ENCODE results near the gene RNF150. TPM values are rescaled to one million over a fixed set of nuclear protein-coding genes. Genes with fewer than 3 reads are reported as not detected.

The RNF150 gene
- polyA plus RNA-seq, 2 of the 4 experiments (the other 2 are of a cell fraction), result 0.21 to 0.34 TPM

- no peak for DNase-seq (ENCODE audit: low read depth in 1 of 2, low spot score in 1 of 2)
These were observed 139.9 kb downstream of the RNF150 start for GRCh38 chr4:140993370-140993769.

GRCh38 chr4:140989944-140990343, 143.3 kb downstream of the RNF150 start:
- Histone ChIP-seq H3K4me2 (no peak overlapping the region), H3K9me3 (no peaks in the 10 kb centered on the region), H3K4me3 (no peak overlapping the region), H3K27ac (no peak overlapping the region), H3K4me1 (no peaks in the 10 kb centered on the region)
- DNase-seq (ENCODE audit: low read depth in 1 of 2, low spot score in 1 of 2) (no peak), ATAC-seq (no peak), FAIRE-seq (no peak)
- TF ChIP-seq CHD4 (IDR thresholded peaks at IDR 0.05; ENCODE audit: borderline replicate concordance) (no peak), ZC3H11A (IDR thresholded peaks at IDR 0.05) (no peak), EHMT2 (IDR thresholded peaks at IDR 0.05; ENCODE audit: low read depth) (no peak), HES2 (IDR thresholded peaks at IDR 0.05) (no peak), EP300 (IDR thresholded peaks at IDR 0.05) (no peak), HDAC2 (IDR thresholded peaks at IDR 0.05) (no peak), HMGXB4 (CRISPR knock-in tag; IDR thresholded peaks at IDR 0.05; ENCODE audit: borderline replicate concordance) (no peak), E2F6 (IDR thresholded peaks at IDR 0.05; ENCODE audit: borderline replicate concordance, low read depth) (no peak), TP53 (CRISPR knock-in tag; IDR thresholded peaks at IDR 0.05) (no peak)
- 39% methylated on average over 3 of the region's 3 CpGs for WGBS (ENCODE audit: missing lambda C conversion rate)
- ChIA-PET CTCF (no interaction called here), POLR2A (no interaction called here)

More at GRCh38 chr4:140993370-140993769, 139.9 kb downstream of the RNF150 start:
- H3K4me3 ChIP-seq, result no peak overlapping the region
- no peak overlapping the region for H3K27ac ChIP-seq
- H3K4me1 ChIP-seq, result no peaks in the 10 kb centered on the region
- CTCF ChIA-PET, result no interaction called here
- no peak for FAIRE-seq
- TF ChIP-seq ZC3H11A (IDR thresholded peaks at IDR 0.05), result no peak
- no peak for TF ChIP-seq JUN (IDR thresholded peaks at IDR 0.05)
- TF ChIP-seq MAFK (IDR thresholded peaks at IDR 0.05; ENCODE audit: partially characterized antibody), result no peak
- TF ChIP-seq GATA3 (IDR thresholded peaks at IDR 0.05; ENCODE audit: borderline replicate concordance), result no peak
- no peak for TF ChIP-seq CHD2 (IDR thresholded peaks at IDR 0.05; ENCODE audit: low read length, partially characterized antibody)
- WGBS (ENCODE audit: missing lambda C conversion rate), result 76% methylated on average over 3 of the region's 4 CpGs
- POLR2A ChIA-PET, result no interaction called here
- no peaks in the 10 kb centered on the region for H3K9me3 ChIP-seq
- no peak for ATAC-seq
- no peak overlapping the region for H3K4me2 ChIP-seq

GRCh38 chr4:140986045-140986444, 147.2 kb downstream of the RNF150 start:
- H3K27ac ChIP-seq, result no peak overlapping the region
- H3K4me2 ChIP-seq, result no peak overlapping the region
- TF ChIP-seq NFE2L2 (conservative IDR thresholded peaks at IDR 0.05; ENCODE audit: low read length), result no peak
- no peak for TF ChIP-seq FOSL2 (IDR thresholded peaks at IDR 0.05)
- no peak for TF ChIP-seq FOSL2 (CRISPR knock-in tag; IDR thresholded peaks at IDR 0.05)
- no peak for TF ChIP-seq ZSCAN20 (CRISPR knock-in tag; IDR thresholded peaks at IDR 0.05)
- no peak for TF ChIP-seq ZC3H11A (IDR thresholded peaks at IDR 0.05)
- TF ChIP-seq HOXB13 (CRISPR knock-in tag; IDR thresholded peaks at IDR 0.05; ENCODE audit: low read depth), result no peak
- no peak for TF ChIP-seq MAX (IDR thresholded peaks at IDR 0.05)
- no peak for TF ChIP-seq CHD4 (IDR thresholded peaks at IDR 0.05; ENCODE audit: borderline replicate concordance)
- TF ChIP-seq CBX2 (IDR thresholded peaks at IDR 0.05; ENCODE audit: borderline replicate concordance, low read depth), result no peak
- TF ChIP-seq RCOR1 (IDR thresholded peaks at IDR 0.05; ENCODE audit: low read depth, low read length), result no peak
- TF ChIP-seq FOSB (CRISPR knock-in tag; IDR thresholded peaks at IDR 0.05), result no peak
- no peak for TF ChIP-seq RFX5 (IDR thresholded peaks at IDR 0.05)
- no peak for TF ChIP-seq ESRRA (IDR thresholded peaks at IDR 0.05; ENCODE audit: borderline replicate concordance, low read length)
- no peak for TF ChIP-seq HES2 (IDR thresholded peaks at IDR 0.05)
- TF ChIP-seq BCL3 (IDR thresholded peaks at IDR 0.05), result no peak
- TF ChIP-seq FOXS1 (CRISPR knock-in tag; IDR thresholded peaks at IDR 0.05), result no peak
- no peak for TF ChIP-seq GATA3 (IDR thresholded peaks at IDR 0.05; ENCODE audit: borderline replicate concordance)
- TF ChIP-seq HEYL (CRISPR knock-in tag; IDR thresholded peaks at IDR 0.05), result no peak
- TF ChIP-seq TP53 (CRISPR knock-in tag; IDR thresholded peaks at IDR 0.05), result no peak
- ATAC-seq (no peak), FAIRE-seq (no peak), DNase-seq (ENCODE audit: low read depth in 1 of 2, low spot score in 1 of 2) (no peak)
- ChIA-PET CTCF (no interaction called here), POLR2A (no interaction called here)
- H3K9me3 ChIP-seq, result no peaks in the 10 kb centered on the region
- no peaks in the 10 kb centered on the region for H3K4me1 ChIP-seq
- no peak overlapping the region for H3K4me3 ChIP-seq
- 65% methylated on average over 5 of the region's 5 CpGs for WGBS (ENCODE audit: missing lambda C conversion rate)

All from A549 (cell line).